Spleen (tissue), 11 donors: Measurements from ENCODE around the gene CRLF1. TPM values are rescaled to one million over a fixed set of nuclear protein-coding genes. Genes with fewer than 3 reads are reported as not detected.

Source experiments
- DNase-seq: peaks from one replicate; pipeline ENCODE4 v3.0.0-alpha.2; 2020
- H3K27ac ChIP-seq, 8 donors: fragments of 200-600 bp; sonication (generic) in 7 of 8; 1 replicate in 4 of 8; 2 replicates in 4 of 8; pipeline versions ENCODE4 v1.5.0 to v1.8.0; 2016 to 2021; ENCODE audit warnings: inconsistent platforms in 4 of 8, mild to moderate bottlenecking in 4 of 8, moderate library complexity in 1 of 8
- H3K27me3 ChIP-seq, 7 donors: fragments of 200-600 bp; sonication (generic) in 6 of 7; replicated peaks in 1 of 7; 1 replicate in 4 of 7; 2 replicates in 3 of 7; pipeline versions ENCODE4 v1.5.0 to v1.8.0; 2016 to 2021; ENCODE audit warnings: inconsistent platforms in 3 of 7, mild to moderate bottlenecking in 1 of 7
- H3K36me3 ChIP-seq, 6 donors: fragments of 200-600 bp; sonication (generic) in 5 of 6; 1 replicate in 4 of 6; 2 replicates in 2 of 6; pipeline versions ENCODE4 v1.5.0 to v1.8.0; 2016 to 2021; ENCODE audit warnings: inconsistent platforms in 2 of 6
- H3K4me1 ChIP-seq, 6 donors: fragments of 200-600 bp; sonication (generic) in 5 of 6; 1 replicate in 3 of 6; 2 replicates in 3 of 6; pipeline versions ENCODE4 v1.5.0 to v1.8.0; 2016 to 2021; ENCODE audit warnings: inconsistent platforms in 3 of 6
- H3K4me3 ChIP-seq, 8 donors: fragments of 200-600 bp; sonication (generic) in 7 of 8; 1 replicate in 4 of 8; 2 replicates in 4 of 8; pipeline versions ENCODE4 v1.5.0 to v1.8.0; 2016 to 2021; ENCODE audit warnings: inconsistent platforms in 4 of 8, mild to moderate bottlenecking in 4 of 8, moderate library complexity in 2 of 8
- H3K9me3 ChIP-seq, 8 donors: fragments of 200-600 bp; sonication (generic) in 7 of 8; 1 replicate in 4 of 8; 2 replicates in 4 of 8; pipeline versions ENCODE4 v1.5.0 to v1.8.0; 2016 to 2021; ENCODE audit warnings: inconsistent platforms in 4 of 8
- POLR2A ChIP-seq, 3 donors: fragments of 450-650 bp; IDR thresholded peaks; one replicate each; pipeline ENCODE4 v1.5.1; 2017; ENCODE audit warnings: antibody characterized with exemption in 3 of 3, mild to moderate bottlenecking in 1 of 3
- POLR2AphosphoS5 ChIP-seq, 3 donors: sonication (generic); formaldehyde crosslinking; IDR thresholded peaks; one replicate each; pipeline ENCODE4 v1.5.1; 2017; ENCODE audit warnings: antibody characterized with exemption in 3 of 3
- WGBS, 5 donors: extraction: QIAGEN DNeasy Blood & Tissue Kit in 3 of 5; methylation state at CpG; one replicate each; pipeline versions ENCODE4 v1.1.5 to v1.1.7; 2013 to 2018; 5-methylcytosine and 5-hydroxymethylcytosine counted together
- intact Hi-C: fragments of 100-400 bp; cut with DNase I; formaldehyde crosslinking; loops from one replicate; pipeline ENCODE4 v1.15.0; 2023; ENCODE audit warnings: low total_unique reads
- polyA plus RNA-seq, 3 donors: library from polyadenylated mRNA; stranded (reverse); fragments of 200-250 nt; gene quantifications; one replicate each; pipeline ENCODE4 v1.2.1, GENCODE V29; 2013
- total RNA-seq, 7 donors: library from RNA; depleted of rRNA in 3 of 7; stranded (reverse); fragments of >200 nt in 3 of 7; fragmentation: NEBNext Ultra II Directional in 4 of 7; extraction: Animal tissue kit (Norgen Biotek cat#: 25700) in 4 of 7; gene quantifications; one replicate each; pipeline versions ENCODE4 v1.1.0 to v1.2.1, GENCODE V29; 2016 to 2021
- TF ChIP-seq, protein P1 (sequence below), 11 experiments: fragments of 200-600 bp in 7 of 11; fragments of 450-650 bp in 4 of 11; sonication (generic) in 4 of 11; IDR thresholded peaks in 8 of 11; conservative IDR thresholded peaks in 3 of 11; 1 replicate in 7 of 11; 2 replicates in 4 of 11; pipeline versions ENCODE4 v1.4.0 to v1.8.0; 2016 to 2021; ENCODE audit warnings: antibody characterized with exemption in 11 of 11, inconsistent platforms in 4 of 11, mild to moderate bottlenecking in 1 of 11
- donor health status: healthy with polysubstance abuse.
- donor health status: DM: no; HTN: no; CAD: no; lungs with moderate emphysema.
- donor health status: DM: no; HTN: no; CAD: no.
- donor health status: Bipolar disorder and iron deficiency.
- donor health status: healthy.
- donor health status: DM: no; HTN: no; CAD: no.
- donor health status: DM: yes; HTN: yes; CAD: no.

Gene CRLF1
- total and polyA plus RNA-seq, 10 donors = 0.20 to 8.0 (median 2.6) TPM; not detected in 1

DNA sequence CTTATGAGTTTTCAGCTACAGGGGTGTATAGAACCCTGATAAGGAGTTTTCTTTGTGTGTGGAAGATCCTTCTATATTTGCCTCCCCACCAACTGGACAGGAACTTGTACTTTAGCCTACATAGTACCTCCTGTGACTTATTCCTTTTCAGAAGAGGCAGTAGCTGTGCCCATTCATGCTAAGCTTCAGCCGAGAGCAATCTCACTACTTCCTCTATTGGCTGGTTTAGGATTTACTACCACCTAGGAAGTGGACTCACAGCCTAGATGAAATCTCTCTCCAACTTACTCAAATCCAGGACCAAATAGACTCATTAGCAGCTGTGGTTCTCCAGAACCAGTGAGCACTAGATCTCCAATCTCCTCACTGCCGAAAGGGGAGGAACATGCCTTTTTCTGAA is 20.3 kb downstream of the CRLF1 start:
- peak overlapping the region in 2 of 8 donors; percentile 32 to 39 for H3K27ac ChIP-seq
- 53 to 58% (median 54%) methylated on average over 2 of the region's 2 CpGs for WGBS, 5 donors
- no peak for DNase-seq
- H3K4me1 ChIP-seq = peaks cover 18 to 51% (median 34%) of the 10 kb centered on the region in 6 donors
- H3K36me3 ChIP-seq = peaks cover 0 to 11% (median 7%) of the 10 kb centered on the region in 6 donors
- intact Hi-C loops = no loop called here
- H3K27me3 ChIP-seq = no peaks in the 10 kb centered on the region
- no peak overlapping the region for H3K4me3 ChIP-seq
- H3K9me3 ChIP-seq = no peaks in the 10 kb centered on the region
- TF ChIP-seq POLR2AphosphoS5 (IDR thresholded peaks at IDR 0.05) (no peak), POLR2A (IDR thresholded peaks at IDR 0.05) (no peak)
- TF ChIP-seq, protein P1, sequence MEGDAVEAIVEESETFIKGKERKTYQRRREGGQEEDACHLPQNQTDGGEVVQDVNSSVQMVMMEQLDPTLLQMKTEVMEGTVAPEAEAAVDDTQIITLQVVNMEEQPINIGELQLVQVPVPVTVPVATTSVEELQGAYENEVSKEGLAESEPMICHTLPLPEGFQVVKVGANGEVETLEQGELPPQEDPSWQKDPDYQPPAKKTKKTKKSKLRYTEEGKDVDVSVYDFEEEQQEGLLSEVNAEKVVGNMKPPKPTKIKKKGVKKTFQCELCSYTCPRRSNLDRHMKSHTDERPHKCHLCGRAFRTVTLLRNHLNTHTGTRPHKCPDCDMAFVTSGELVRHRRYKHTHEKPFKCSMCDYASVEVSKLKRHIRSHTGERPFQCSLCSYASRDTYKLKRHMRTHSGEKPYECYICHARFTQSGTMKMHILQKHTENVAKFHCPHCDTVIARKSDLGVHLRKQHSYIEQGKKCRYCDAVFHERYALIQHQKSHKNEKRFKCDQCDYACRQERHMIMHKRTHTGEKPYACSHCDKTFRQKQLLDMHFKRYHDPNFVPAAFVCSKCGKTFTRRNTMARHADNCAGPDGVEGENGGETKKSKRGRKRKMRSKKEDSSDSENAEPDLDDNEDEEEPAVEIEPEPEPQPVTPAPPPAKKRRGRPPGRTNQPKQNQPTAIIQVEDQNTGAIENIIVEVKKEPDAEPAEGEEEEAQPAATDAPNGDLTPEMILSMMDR (IDR thresholded peaks at IDR 0.05 in 8 of 11, conservative IDR thresholded peaks at IDR 0.05 in 3 of 11) = no peak

GRCh38 chr19:18580311-18580710 is 26.3 kb downstream of the CRLF1 start:
- Histone ChIP-seq H3K36me3 (peaks cover 0 to 34% (median 27%) of the 10 kb centered on the region in 6 donors), H3K9me3 (no peaks in the 10 kb centered on the region), H3K27me3 (no peaks in the 10 kb centered on the region), H3K27ac (no peak overlapping the region), H3K4me3 (no peak overlapping the region), H3K4me1 (peaks cover 0 to 2% (median under 1%) of the 10 kb centered on the region in 6 donors)
- DNase-seq = no peak
- TF ChIP-seq POLR2AphosphoS5 (IDR thresholded peaks at IDR 0.05) (no peak), POLR2A (IDR thresholded peaks at IDR 0.05) (no peak)
- TF ChIP-seq, protein P1 (IDR thresholded peaks at IDR 0.05 in 8 of 11, conservative IDR thresholded peaks at IDR 0.05 in 3 of 11) = no peak
- 66 to 77% (median 75%) methylated on average over 7 of the region's 7 CpGs for WGBS, 5 donors
- intact Hi-C loops = no loop called here

DNA sequence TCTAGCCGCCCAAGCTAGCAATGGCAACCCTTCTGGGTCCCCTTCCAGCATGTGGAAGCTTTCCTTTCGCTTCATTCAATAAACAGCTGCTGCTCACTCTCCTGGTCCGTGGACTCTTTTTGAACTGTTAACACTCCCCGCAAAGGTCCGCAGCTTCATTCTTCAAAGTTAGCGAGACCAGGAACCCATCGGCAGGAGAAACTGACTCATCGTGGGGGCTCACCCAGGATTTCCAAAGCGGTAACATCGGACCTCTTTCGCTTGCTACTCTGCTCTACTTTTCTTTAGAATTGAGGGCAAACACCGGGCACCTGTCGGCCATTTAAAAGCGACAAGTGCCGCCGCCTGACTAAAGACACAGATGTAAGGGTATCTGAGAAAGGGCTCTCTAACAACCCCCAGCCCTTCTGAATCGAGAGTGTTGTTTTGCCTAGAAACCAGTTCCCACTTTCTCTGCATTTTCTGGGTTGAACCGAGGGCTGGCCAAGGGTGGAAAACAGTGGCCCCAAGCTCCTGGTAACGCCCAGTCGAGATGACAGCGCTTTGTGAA is 29.2 kb downstream of the CRLF1 start:
- WGBS, 5 donors = 90 to 92% (median 91%) methylated on average over 21 of the region's 21 CpGs
- Histone ChIP-seq H3K4me3 (no peak overlapping the region), H3K9me3 (no peaks in the 10 kb centered on the region), H3K27ac (no peak overlapping the region), H3K27me3 (no peaks in the 10 kb centered on the region), H3K4me1 (peaks cover 8 to 25% (median 16%) of the 10 kb centered on the region in 6 donors), H3K36me3 (peaks cover 0 to 62% (median 50%) of the 10 kb centered on the region in 6 donors)
- TF ChIP-seq, protein P1 (IDR thresholded peaks at IDR 0.05 in 8 of 11, conservative IDR thresholded peaks at IDR 0.05 in 3 of 11) = no peak
- TF ChIP-seq POLR2A (IDR thresholded peaks at IDR 0.05) = no peak
- TF ChIP-seq POLR2AphosphoS5 (IDR thresholded peaks at IDR 0.05) = no peak
- no peak for DNase-seq
- intact Hi-C loops = loop anchor here (10.0 kb wide), 1 partner anchor 113 kb away; no protein-coding TSS in a partner anchor

GRCh38 chr19:18576383-18576782 is 30.2 kb downstream of the CRLF1 start:
- Histone ChIP-seq H3K4me1 (peaks cover 9 to 32% (median 21%) of the 10 kb centered on the region in 6 donors), H3K36me3 (peaks cover 0 to 62% (median 50%) of the 10 kb centered on the region in 6 donors), H3K9me3 (no peaks in the 10 kb centered on the region), H3K27ac (no peak overlapping the region), H3K4me3 (no peak overlapping the region), H3K27me3 (no peaks in the 10 kb centered on the region)
- TF ChIP-seq, protein P1 (IDR thresholded peaks at IDR 0.05 in 8 of 11, conservative IDR thresholded peaks at IDR 0.05 in 3 of 11) = no peak
- TF ChIP-seq POLR2A (IDR thresholded peaks at IDR 0.05) (no peak), POLR2AphosphoS5 (IDR thresholded peaks at IDR 0.05) (no peak)
- WGBS, 5 donors = 82 to 95% (median 90%) methylated on average over 7 to 8 of the region's 8 CpGs
- intact Hi-C loops = loop anchor here (10.0 kb wide), 1 partner anchor 112 kb away; no protein-coding TSS in a partner anchor
- DNase-seq = no peak
